Vagina (tissue), 2 donors: ENCODE results near the gene MFSD2A.

Experiments
- POLR2A ChIP-seq, 2 donors: fragments of 450-650 bp; IDR thresholded peaks; one replicate each; pipeline ENCODE4 v1.6.1; 2017; ENCODE audit warnings: antibody characterized with exemption in 2 of 2, mild to moderate bottlenecking in 2 of 2, moderate library complexity in 2 of 2
- POLR2AphosphoS5 ChIP-seq, 2 donors: sonication (generic); formaldehyde crosslinking; IDR thresholded peaks; one replicate each; pipeline ENCODE4 v1.9.0; 2017; ENCODE audit warnings: antibody characterized with exemption in 2 of 2, mild to moderate bottlenecking in 2 of 2, low read depth in 1 of 2; ENCODE audit not compliant: insufficient read depth in 1 of 2
- TF ChIP-seq, protein P1 (sequence below), 3 experiments: fragments of 450-650 bp in 2 of 3; fragments of 200-600 bp in 1 of 3; sonication (generic) in 1 of 3; IDR thresholded peaks; one replicate each; pipeline ENCODE4 v1.5.1; 2017 to 2019; ENCODE audit warnings: antibody characterized with exemption in 3 of 3, mild to moderate bottlenecking in 2 of 3, moderate library complexity in 2 of 3

DNA sequence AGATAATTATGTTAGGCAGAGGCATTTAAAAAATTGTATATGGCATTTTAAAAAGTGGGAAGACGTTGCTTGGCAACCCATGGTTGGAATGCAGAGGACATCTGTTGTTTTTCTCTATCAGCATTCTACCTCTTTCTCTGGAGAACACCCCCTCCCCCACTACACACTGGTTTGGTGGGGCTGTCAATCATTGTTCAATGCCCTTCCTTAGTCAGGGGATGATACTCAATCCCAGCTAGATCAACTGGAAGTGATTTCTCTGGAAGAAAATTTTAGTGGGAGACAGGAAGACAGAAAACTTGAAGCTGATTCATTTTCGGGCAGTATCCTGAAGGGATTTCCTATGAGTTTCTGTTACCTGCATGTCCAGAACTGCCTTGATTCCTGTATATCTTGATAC lies 49.9 kb downstream of the MFSD2A start:
- TF ChIP-seq POLR2A (IDR thresholded peaks at IDR 0.05) = no peak
- TF ChIP-seq, protein P1, sequence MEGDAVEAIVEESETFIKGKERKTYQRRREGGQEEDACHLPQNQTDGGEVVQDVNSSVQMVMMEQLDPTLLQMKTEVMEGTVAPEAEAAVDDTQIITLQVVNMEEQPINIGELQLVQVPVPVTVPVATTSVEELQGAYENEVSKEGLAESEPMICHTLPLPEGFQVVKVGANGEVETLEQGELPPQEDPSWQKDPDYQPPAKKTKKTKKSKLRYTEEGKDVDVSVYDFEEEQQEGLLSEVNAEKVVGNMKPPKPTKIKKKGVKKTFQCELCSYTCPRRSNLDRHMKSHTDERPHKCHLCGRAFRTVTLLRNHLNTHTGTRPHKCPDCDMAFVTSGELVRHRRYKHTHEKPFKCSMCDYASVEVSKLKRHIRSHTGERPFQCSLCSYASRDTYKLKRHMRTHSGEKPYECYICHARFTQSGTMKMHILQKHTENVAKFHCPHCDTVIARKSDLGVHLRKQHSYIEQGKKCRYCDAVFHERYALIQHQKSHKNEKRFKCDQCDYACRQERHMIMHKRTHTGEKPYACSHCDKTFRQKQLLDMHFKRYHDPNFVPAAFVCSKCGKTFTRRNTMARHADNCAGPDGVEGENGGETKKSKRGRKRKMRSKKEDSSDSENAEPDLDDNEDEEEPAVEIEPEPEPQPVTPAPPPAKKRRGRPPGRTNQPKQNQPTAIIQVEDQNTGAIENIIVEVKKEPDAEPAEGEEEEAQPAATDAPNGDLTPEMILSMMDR (IDR thresholded peaks at IDR 0.05) = no peak
- TF ChIP-seq POLR2AphosphoS5 (IDR thresholded peaks at IDR 0.05; ENCODE audit: insufficient read depth in 1 of 2, low read depth in 1 of 2) = no peak
